GM19023 (cell line): ENCODE measurements around the gene TOMT.

Experiments
- ATAC-seq: cut with Tn5 transposase; IDR thresholded peaks from one replicate; pipeline ENCODE4 v1.9.1; 2021; ENCODE audit warnings: mild to moderate bottlenecking, moderate library complexity; ENCODE audit not compliant: unreplicated experiment

Gene TOMT

DNA sequence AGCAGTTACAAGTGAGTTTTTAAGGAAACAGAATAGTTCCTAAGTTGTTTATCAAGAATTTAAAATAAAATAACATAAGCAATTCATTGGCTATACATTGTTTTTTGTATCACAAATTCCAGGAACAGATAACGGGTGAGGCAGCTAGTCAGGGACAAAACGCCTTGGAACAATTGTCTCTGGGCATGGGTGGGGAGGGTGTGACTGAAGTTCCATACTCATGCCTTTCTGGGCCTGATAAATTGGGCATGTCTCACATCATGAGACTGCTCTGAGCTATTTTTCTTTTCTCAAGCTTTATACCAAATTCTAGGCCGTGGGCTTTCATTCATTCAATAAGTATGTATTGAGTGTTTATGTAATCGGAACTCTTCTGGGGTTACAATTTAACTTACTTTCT is 51.4 kb downstream of the TOMT start:
- ATAC-seq: no peak
